Mucosa of gallbladder (tissue), 1 donor: ENCODE results near the gene CTTNBP2. TPM values are rescaled to one million over a fixed set of nuclear protein-coding genes. Genes with fewer than 3 reads are reported as not detected.

ENCODE experiments used
- DNase-seq: peaks from one replicate; pipeline ENCODE4 v3.0.0-alpha.2; 2020; ENCODE audit warnings: low spot score
- total RNA-seq: library from RNA; stranded (reverse); gene quantifications from one replicate; pipeline ENCODE4 v1.2.1, GENCODE V29; 2021
- donor health status: DM: no; HTN: no; CAD: no.

Gene CTTNBP2, protein sequence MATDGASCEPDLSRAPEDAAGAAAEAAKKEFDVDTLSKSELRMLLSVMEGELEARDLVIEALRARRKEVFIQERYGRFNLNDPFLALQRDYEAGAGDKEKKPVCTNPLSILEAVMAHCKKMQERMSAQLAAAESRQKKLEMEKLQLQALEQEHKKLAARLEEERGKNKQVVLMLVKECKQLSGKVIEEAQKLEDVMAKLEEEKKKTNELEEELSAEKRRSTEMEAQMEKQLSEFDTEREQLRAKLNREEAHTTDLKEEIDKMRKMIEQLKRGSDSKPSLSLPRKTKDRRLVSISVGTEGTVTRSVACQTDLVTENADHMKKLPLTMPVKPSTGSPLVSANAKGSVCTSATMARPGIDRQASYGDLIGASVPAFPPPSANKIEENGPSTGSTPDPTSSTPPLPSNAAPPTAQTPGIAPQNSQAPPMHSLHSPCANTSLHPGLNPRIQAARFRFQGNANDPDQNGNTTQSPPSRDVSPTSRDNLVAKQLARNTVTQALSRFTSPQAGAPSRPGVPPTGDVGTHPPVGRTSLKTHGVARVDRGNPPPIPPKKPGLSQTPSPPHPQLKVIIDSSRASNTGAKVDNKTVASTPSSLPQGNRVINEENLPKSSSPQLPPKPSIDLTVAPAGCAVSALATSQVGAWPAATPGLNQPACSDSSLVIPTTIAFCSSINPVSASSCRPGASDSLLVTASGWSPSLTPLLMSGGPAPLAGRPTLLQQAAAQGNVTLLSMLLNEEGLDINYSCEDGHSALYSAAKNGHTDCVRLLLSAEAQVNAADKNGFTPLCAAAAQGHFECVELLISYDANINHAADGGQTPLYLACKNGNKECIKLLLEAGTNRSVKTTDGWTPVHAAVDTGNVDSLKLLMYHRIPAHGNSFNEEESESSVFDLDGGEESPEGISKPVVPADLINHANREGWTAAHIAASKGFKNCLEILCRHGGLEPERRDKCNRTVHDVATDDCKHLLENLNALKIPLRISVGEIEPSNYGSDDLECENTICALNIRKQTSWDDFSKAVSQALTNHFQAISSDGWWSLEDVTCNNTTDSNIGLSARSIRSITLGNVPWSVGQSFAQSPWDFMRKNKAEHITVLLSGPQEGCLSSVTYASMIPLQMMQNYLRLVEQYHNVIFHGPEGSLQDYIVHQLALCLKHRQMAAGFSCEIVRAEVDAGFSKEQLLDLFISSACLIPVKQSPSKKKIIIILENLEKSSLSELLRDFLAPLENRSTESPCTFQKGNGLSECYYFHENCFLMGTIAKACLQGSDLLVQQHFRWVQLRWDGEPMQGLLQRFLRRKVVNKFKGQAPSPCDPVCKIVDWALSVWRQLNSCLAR (N-terminal part only)
- total RNA-seq = 10.6 TPM

DNA sequence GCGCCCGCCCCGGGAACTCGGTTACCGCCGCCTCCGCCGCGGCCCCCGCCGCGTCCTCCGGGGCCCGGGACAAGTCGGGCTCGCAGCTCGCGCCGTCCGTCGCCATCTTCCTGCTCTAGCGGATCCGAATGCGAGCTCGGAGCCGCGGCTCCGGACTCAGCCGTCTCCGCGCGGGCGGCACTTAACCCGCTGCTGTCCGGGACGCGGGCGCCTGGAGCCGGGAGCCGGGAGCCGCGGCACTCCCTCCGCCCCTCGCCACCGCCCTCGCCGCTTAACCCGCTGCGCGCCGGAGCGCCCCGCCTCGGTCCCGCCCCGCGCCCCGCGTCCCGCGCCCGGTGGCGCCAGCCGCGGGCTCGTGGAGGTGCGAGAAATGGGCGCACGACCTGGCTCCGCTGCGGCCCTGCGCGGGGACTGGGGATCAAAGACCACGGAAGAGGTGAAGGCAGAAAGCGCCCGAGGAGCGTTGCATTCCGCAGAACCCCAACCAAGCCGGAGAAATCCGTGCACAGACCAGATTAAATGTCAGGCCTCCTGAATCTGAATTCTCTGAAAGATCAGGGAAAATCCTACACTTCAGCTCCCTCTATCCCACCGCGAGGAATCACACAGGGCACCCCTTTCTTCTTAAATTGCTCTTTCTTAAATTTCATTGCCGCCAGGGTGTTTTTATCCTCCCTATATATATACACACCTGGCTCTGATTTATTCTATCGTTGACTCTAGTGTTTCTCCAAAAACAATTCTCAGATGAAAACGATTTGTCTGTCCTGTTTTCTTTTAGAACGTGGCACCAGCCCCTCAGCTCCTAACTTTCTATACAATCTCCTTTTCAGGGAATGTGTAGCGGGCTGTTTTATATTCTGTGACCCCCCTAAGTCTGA is at the start of gene CTTNBP2:
TSS of gene CTTNBP2 (minus strand) at position 132 of the 881 bp plus-strand sequence. CDS start at position 106, 26 bp downstream.
- peak; percentile 44 for DNase-seq

DNA sequence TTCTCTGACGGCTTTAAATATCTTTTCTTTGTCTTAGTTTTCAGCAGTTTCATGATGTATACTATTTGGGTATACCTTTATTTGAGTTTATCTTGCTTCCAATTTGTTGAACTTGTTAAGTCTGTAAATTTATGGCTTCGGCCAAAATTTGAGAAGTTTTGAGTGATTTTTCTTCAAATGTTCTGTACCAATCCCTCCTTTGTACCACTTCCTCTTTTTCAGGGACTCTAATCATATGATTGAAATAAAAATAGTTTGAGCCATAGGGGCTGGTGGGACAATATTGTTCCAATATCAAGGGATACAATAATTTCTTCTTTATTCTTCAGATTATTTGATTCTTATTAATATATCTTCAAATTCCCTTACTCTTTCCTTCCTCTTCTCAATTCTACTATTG is 43.1 kb upstream of the CTTNBP2 start:
- no peak for DNase-seq

- DNase-seq = no peak
Observed at GRCh38 chr7:117912421-117912820, 39.2 kb upstream of the CTTNBP2 start.

DNA sequence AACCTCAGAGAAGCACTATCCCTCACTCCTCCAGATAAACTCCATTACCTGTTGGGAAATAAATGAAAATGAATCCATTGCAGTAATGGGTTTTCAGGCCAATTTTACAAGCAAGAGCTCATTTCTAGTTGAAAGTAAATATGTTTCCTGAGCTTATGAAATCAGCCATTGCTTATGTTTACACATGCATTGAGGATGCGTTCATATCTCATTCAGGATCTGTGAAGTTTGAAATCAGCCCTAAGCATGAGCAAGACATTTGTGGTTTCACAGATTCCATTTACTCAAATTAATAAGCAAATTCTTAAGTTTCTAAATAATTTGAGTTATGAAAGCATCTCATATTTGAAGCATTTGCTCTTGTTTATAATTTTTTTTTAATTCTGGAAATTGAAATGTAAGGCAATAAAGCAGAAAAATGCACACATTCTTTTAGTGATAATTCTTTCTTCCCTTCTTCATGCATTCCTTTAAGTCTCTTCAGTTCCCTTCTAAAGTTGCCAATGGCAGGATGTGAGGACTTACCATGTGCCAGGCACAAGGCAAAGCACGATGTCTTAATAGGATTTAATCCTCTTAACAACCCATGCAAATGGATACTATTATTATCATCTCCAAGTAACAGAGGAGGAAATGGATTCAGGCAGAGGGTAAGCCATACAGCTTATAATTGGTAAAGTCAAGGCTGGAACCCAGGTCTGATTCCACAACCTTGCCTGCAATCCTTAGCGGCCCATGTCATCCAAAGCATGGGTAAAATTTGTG is 35.0 kb upstream of the CTTNBP2 start:
- no peak for DNase-seq

DNA sequence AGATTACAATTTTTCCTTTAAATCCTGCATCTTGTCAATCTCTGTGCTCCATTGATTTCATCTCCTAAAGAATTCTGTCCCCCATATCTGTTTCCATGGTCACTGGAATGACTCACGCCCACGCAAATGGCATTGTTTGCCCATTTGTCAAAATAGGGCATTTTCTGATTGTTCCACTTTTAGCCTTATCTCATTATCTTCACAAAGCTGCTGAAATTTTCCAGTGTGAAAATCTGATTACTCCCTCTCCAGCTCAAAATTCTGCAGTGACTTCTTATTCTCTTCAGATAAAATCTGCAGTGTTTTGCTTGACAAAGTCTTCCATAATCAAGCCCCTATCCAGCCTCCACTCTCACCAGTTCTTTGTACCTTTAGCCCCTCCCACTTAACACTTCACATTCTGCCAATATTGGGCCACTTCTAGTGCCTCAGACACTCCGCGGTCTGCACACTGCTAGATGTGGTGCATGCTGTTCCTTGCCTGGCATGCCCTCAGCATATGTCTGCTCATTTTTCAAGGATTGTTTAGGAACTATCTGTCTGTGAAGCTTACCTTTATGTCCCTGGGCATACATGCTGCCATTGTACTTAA is 33.9 kb upstream of the CTTNBP2 start:
- no peak for DNase-seq

DNA sequence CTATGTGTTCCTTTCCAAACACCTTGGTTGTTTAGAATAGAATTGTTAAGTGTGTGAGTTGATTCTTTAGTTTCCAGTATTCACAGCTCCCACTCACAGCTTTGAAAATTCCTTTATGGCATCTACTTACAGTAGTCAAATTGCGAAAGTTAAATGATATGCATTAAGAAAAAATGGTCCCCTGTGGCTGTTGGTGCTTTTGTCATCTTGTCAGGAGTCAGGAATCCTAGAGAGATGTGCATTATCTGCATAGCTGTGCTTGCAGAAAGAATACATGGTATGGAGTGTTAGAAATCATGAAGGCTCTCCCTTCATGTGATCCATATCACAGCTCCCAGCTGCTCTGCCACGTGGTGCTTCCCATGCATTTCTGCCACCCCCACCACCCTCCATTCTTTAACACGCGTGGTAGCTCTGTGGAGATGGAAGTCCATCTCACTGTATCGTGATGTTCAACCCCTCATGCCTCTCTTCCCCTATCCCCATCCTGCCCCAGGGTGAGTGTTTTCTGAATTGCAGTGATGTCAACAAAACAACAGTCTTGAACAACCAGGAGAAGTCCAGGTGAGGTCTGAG is 29.2 kb upstream of the CTTNBP2 start:
- no peak for DNase-seq

GRCh38 chr7:117901089-117901797 is 28.0 kb upstream of the CTTNBP2 start:
- DNase-seq = no peak

DNA sequence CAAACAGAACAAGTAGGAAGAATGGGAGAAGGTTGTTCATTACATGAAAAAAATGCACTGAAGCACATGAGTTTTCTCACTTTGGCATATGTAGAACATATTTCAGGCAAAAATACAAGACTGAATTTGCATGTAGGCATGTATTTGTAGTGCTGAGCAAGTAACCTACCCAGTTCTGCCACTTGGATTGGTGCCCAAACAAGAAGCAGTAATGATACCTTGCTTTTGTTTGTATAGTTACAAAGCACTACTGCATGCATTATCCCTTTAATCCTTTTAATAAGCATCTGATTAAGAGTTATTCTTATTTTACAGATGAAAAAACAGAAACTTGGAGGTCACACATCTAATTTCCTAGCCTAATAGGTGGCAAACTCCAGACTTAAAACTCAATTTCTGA is 23.1 kb upstream of the CTTNBP2 start:
- DNase-seq = no peak

DNA sequence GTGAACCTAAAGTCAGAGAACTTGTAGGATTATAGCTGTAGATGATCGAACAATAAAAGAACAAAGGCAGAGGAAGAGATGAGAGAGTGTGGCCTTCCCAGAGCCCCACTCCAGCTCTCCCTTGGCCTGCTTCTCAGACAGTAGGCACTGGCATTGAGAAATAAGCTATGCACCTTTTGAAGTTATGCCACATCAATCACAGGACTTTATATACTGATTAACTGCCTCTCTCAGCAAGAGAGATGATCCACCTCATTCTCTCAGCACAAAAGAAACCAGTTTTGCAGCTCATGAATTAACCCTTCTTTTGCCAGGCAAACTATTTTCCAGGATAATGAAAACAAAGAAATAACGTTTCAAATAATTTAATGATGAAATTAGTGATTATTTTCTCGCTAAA is 22.0 kb upstream of the CTTNBP2 start:
- no peak for DNase-seq

DNA sequence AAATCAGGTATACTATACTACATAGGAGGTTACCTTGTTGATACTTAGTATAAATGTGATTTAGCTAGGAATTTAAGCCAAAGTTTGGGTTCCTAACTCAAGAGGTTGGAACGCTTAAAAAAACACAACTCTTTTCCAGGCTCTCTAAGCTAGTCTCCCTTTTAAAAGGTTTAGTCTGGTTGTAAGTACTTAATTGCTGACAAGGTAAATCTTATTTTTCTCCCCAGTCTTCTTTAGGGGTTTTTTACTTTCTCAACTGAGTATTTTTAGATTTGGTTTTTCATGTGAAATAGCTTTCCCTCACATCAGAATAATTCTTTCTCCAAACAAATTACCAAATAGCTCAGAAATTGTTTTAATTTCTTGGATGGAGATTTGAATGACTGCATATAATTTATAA is 20.8 kb upstream of the CTTNBP2 start:
- no peak for DNase-seq

- no peak for DNase-seq
Observed at GRCh38 chr7:117892821-117893220, 19.6 kb upstream of the CTTNBP2 start.

DNA sequence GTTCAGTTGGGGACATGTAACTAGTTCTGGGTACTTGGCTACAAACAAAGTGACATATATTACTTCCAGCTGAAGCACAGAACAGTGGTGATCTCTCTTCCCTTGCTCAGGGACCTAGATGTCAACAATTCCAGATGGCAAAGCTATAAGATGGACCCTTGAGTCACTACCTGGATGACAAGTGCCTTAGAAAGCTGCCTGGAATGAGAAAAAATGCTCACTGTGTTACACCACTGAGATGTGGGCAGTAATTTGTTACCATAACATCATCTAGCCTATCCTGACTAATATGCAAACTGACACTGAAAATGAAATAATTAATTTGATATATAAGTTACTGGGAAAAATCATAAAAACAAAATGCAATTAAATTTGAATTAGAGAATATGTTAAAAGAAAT is 16.4 kb upstream of the CTTNBP2 start:
- no peak for DNase-seq

GRCh38 chr7:117888627-117889026 is 15.4 kb upstream of the CTTNBP2 start:
- DNase-seq = no peak

DNA sequence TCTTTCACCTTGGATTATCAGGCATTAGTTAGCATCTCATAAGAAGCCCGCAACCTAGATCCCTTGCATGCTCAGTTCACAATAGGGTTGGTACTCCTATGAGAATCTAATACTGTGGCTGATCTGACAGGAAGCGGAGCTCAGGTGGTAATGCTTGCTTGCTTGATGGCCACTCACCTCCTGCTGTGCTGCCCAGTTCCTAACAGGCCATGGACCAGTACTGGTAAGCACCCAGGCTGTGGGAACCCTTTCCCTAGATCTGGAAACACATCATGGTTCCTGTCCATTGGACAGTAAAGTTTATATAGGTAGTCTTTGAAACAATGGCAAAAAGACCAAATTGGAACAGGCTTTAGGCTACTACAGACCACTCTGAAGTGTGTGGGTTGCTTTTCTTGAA is 9.4 kb upstream of the CTTNBP2 start:
- no peak for DNase-seq

- no peak for DNase-seq
Observed at GRCh38 chr7:117876761-117877160, 3.5 kb upstream of the CTTNBP2 start.

DNA sequence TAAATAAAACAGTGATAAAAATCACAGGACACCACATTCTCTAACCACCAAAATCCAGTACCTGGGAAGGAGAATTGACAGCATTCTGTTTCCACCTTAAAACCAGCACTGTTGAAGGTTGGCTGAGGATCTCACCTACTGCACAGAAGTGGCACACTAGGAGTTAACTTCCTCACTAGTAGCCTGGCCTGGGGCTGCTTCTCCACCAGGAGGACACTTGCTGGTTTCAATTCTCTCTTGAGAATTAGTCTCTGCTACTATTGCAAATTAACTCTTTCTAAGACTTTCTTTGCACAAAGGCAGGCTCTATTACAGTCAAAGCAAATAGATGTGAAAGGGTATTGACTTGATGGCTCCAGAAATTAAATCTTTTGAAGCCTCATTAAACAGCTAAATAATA is 2.3 kb upstream of the CTTNBP2 start:
- no peak for DNase-seq

DNA sequence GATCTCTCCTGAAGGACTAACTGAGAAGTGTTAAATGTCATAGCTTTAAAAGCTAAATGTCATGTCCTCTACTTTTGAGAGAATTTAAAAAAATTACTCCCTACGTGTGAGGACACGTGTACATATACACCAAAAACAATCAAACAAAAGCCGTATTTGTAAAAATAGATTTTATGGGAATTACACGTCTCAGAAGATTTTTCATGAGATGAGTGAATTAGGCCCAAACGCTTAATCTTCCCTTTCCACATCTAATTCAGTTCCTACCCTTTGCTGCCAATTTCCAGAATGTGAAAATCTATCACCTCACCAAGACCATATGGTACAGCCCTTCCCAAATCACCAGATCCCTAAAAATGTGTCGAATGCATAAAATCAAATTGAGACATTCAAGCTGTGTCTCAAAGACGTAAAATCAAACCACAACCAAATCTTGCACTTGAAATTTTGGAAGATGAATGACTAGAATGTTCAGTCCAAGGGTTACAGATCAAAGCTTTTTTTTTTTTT is 1.0 kb upstream of the CTTNBP2 start:
- no peak for DNase-seq

- DNase-seq = peak; percentile 34
Observed at GRCh38 chr7:117872561-117873309, 506 bp downstream of the CTTNBP2 start.
